Endodermal cell (in vitro differentiated cells): ENCODE measurements around the gene PLEKHG5. TPM values are rescaled to one million over a fixed set of nuclear protein-coding genes. Genes with fewer than 3 reads are reported as not detected.
A peak's percentile ranks its signal among the peaks of the same experiment; 100 is the strongest.

ENCODE experiments used
- DNase-seq: peaks from one replicate; pipeline ENCODE4 v3.0.0-alpha.2; 2017
- H3K27ac ChIP-seq: 2 replicates; pipeline ENCODE4 v1.5.1; 2013; ENCODE audit warnings: mild to moderate bottlenecking, low read depth, low read length, moderate library complexity
- H3K27me3 ChIP-seq: 2 replicates; pipeline ENCODE4 v1.6.1; 2013; ENCODE audit warnings: mild to moderate bottlenecking, low read length, moderate library complexity; ENCODE audit not compliant: insufficient read depth, control insufficient read depth, poor library complexity, severe bottlenecking
- H3K36me3 ChIP-seq: 2 replicates; pipeline ENCODE4 v1.7.0; 2013; ENCODE audit warnings: mild to moderate bottlenecking, low read length, moderate library complexity; ENCODE audit not compliant: control insufficient read depth, insufficient read depth
- H3K4me1 ChIP-seq: one replicate; pipeline ENCODE4 v1.7.0; 2013; ENCODE audit warnings: low read length; ENCODE audit not compliant: control insufficient read depth, insufficient read depth
- H3K4me3 ChIP-seq: 2 replicates; pipeline ENCODE4 v1.5.1; 2013; ENCODE audit warnings: mild to moderate bottlenecking, low read length, moderate library complexity
- H3K9ac ChIP-seq: 2 replicates; pipeline ENCODE4 v1.6.1; 2013; ENCODE audit warnings: mild to moderate bottlenecking, low read length, moderate library complexity; ENCODE audit not compliant: poor library complexity, severe bottlenecking; ENCODE audit errors: extremely low read depth
- H3K9me3 ChIP-seq: 2 replicates; pipeline ENCODE4 v1.6.1; 2013; ENCODE audit warnings: mild to moderate bottlenecking, low read length, moderate library complexity; ENCODE audit not compliant: control insufficient read depth
- H3K27ac Mint-ChIP-seq: 2 replicates; pipeline ENCODE4 v1.8.0; 2020; ENCODE audit warnings: mixed read lengths
- H3K27me3 Mint-ChIP-seq: 2 replicates; pipeline ENCODE4 v1.8.0; 2021; ENCODE audit warnings: mild to moderate bottlenecking, mixed read lengths; ENCODE audit not compliant: insufficient read depth
- H3K36me3 Mint-ChIP-seq: 2 replicates; pipeline ENCODE4 v1.8.0; 2020; ENCODE audit warnings: low read depth, mixed read lengths
- H3K4me1 Mint-ChIP-seq: 2 replicates; pipeline ENCODE4 v1.8.0; 2020; ENCODE audit warnings: mixed read lengths
- H3K4me3 Mint-ChIP-seq: 2 replicates; pipeline ENCODE4 v1.8.0; 2020; ENCODE audit warnings: mild to moderate bottlenecking, moderate library complexity, mixed read lengths
- H3K9me3 Mint-ChIP-seq: 2 replicates; pipeline ENCODE4 v1.8.0; 2020; ENCODE audit warnings: mild to moderate bottlenecking, mixed read lengths
- WGBS, 2 experiments: methylation state at CpG; one replicate each; pipeline versions ENCODE4 v1.1.5 to v1.1.7; 2013; ENCODE audit warnings: missing lambda C conversion rate in 2 of 2, mixed read lengths in 1 of 2; ENCODE audit not compliant: insufficient coverage in 1 of 2, insufficient read length in 1 of 2; 5-methylcytosine and 5-hydroxymethylcytosine counted together
- total RNA-seq, 2 donors: library from RNA; stranded (reverse); fragmentation: NEBNext Ultra II Directional in 1 of 2; extraction: Animal tissue kit (Norgen Biotek cat#: 25700) in 1 of 2; gene quantifications; 2 replicates in 1 of 2; 3 replicates in 1 of 2; pipeline ENCODE4 v1.2.1, GENCODE V29; 2021
- TF ChIP-seq, protein P1 (sequence below): fragments of 200-600 bp; sonication (generic); conservative IDR thresholded peaks from 2 replicates; pipeline ENCODE4 v1.5.0; 2021; ENCODE audit warnings: antibody characterized with exemption, mild to moderate bottlenecking

PLEKHG5 gene
- total RNA-seq, 2 donors from 2014 or later, result 32.6 to 38.8 TPM

DNA sequence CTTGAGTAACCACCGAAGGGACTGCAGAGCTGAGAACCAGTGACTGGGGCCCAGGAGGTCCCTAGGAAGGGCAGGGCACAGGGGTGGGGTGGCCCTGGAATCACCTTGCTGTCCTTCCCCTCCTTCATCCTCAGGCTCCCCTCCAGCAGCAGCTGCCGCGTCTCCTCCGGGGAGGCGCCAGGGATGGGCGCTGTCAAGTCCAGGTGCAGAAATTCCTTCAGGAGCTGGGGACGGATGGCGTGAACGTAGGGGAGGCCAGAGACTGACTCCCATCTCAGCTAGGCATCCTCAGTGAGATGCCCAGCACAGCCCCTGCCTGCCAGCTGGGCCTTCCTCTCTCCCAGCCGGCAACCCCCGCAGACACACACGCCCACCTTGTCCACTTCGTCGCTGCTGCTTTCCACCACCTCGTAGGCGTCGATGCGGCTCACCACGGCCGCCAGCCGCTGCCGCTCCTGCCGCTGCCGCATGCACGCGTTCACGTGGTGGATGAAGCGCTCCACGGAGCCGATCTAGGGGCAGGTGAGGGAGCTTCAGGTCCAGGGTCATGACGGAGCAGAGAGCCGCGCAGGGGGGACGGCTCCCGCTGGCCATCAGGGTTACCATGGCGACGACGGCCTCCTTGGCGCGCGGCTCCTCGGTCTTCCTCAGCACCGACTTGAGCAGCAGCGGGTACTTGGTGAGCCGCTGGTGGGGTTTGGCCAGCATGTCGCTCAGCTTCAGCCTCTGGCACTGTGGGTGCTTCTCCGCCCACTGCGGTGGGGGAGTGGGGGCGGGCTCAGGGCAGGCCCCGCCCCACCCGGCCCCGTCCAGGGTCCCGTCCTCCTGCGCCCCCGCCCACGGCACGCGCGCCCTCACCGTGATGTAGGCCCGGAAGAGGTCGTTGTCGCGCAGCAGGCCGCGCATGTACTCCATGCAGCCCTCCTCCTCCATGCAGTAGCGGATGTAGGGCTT, 21.1 kb downstream of the PLEKHG5 start:
- Mint-ChIP-seq H3K27me3 (peaks cover 10% of the 10 kb centered on the region), H3K4me3 (peak overlapping the region; percentile 38), H3K36me3 (peaks cover 49% of the 10 kb centered on the region), H3K27ac (no peak overlapping the region), H3K9me3 (no peaks in the 10 kb centered on the region), H3K4me1 (no peaks in the 10 kb centered on the region)
- Histone ChIP-seq H3K9me3 (no peaks in the 10 kb centered on the region), H3K4me3 (no peak overlapping the region), H3K4me1 (no peaks in the 10 kb centered on the region), H3K27ac (no peak overlapping the region), H3K27me3 (no peaks in the 10 kb centered on the region), H3K36me3 (peaks cover 27% of the 10 kb centered on the region), H3K9ac (no peak overlapping the region)
- TF ChIP-seq, protein P1, sequence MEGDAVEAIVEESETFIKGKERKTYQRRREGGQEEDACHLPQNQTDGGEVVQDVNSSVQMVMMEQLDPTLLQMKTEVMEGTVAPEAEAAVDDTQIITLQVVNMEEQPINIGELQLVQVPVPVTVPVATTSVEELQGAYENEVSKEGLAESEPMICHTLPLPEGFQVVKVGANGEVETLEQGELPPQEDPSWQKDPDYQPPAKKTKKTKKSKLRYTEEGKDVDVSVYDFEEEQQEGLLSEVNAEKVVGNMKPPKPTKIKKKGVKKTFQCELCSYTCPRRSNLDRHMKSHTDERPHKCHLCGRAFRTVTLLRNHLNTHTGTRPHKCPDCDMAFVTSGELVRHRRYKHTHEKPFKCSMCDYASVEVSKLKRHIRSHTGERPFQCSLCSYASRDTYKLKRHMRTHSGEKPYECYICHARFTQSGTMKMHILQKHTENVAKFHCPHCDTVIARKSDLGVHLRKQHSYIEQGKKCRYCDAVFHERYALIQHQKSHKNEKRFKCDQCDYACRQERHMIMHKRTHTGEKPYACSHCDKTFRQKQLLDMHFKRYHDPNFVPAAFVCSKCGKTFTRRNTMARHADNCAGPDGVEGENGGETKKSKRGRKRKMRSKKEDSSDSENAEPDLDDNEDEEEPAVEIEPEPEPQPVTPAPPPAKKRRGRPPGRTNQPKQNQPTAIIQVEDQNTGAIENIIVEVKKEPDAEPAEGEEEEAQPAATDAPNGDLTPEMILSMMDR, result no peak
- DNase-seq, result no peak
- 93 to 94% methylated on average over 46 to 67 of the region's 67 CpGs for WGBS, 2 experiments

DNA sequence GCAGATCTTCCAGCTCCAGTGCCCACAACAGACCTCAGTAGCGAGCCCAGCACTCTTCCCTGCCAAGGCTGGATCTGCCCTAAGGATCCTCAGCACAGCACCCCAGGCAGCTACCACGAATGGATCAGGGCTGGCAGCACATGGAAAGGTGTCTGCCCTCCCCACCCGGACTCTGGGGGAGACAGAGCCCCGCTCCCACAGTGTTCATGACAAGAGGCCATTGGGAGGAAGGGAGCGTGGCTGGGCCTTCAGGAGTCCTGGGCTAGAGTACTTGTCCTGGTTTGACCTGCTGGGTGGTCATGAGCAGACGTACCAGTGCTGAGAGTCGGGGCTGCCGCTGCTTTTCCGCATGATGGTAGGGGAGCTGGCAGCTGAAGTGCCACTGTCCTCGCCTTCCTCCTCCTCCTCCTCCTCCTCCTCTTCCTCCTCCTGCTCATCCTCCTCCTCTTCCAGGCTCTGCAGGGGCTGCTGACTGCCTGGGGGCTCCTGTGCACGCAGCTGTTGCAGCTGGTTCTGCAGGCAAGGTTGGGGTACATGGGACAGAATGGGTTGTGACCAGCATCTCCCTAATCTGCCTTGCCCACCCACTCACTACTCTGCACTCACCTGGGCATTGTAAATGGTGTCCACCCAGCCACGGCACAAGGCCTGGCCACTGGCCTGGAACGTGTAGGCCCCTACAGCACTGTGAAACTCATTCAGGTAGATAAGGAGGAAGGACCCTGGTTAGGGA, 22.6 kb downstream of the PLEKHG5 start:
- H3K9me3 Mint-ChIP-seq, result no peaks in the 10 kb centered on the region
- H3K9ac ChIP-seq, result no peak overlapping the region
- peaks cover 27% of the 10 kb centered on the region for H3K36me3 ChIP-seq
- no peak overlapping the region for H3K4me3 ChIP-seq
- TF ChIP-seq, protein P1, result no peak
- 92 to 98% methylated on average over 10 to 13 of the region's 13 CpGs for WGBS, 2 experiments
- H3K4me1 ChIP-seq, result no peaks in the 10 kb centered on the region
- no peaks in the 10 kb centered on the region for H3K27me3 ChIP-seq
- no peak overlapping the region for H3K4me3 Mint-ChIP-seq
- H3K27ac ChIP-seq, result no peak overlapping the region
- no peak overlapping the region for H3K27ac Mint-ChIP-seq
- peaks cover 2% of the 10 kb centered on the region for H3K4me1 Mint-ChIP-seq
- H3K9me3 ChIP-seq, result no peaks in the 10 kb centered on the region
- peaks cover 14% of the 10 kb centered on the region for H3K27me3 Mint-ChIP-seq
- DNase-seq, result no peak
- H3K36me3 Mint-ChIP-seq, result peaks cover 47% of the 10 kb centered on the region

DNA sequence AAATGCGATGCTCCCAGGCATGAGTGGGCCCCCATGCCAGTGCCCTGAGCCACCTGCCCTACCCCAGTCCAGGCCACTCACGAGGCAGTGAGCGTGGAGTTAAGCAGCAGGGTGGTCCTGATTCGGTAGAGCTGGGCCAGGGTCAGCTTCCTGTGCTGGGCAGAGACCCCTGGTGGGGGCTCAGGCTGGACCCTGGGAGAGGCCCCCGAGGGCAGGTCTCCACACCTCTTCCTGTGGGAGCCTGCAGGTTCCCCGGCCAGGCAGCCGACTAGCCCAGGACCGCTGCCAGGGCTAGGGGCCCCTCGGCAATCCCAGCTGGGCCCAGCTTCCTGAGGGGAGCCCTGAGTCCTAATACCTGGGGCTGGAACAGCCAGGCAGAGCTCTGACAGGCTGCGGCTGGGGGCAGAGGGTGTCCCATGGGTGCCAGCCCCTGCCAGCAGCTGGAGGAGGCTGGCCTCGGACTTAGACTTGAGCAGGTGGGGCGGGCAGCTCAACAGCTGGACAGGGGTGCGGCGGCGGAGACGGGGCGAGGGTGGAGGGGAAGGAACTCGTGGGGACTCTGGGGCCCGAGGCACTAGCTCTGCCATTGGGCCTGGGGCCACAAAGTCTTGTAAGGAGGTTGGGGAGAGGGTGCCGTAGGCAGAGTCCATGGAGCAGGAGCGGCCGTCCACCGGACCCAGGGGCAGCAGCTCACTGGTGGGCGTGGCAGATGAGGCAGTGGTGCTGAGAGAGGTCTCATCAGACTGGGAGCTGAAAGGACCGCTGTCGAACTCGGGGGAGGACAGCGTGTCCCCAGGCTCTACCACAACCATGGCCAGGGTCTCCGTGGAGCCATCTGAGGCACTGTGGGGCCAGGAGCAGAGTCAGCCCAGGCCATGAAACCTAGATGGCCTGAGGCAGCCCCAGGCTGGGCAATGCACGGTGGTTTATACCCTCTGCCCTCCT, 23.5 kb downstream of the PLEKHG5 start:
- no peaks in the 10 kb centered on the region for H3K4me1 ChIP-seq
- Mint-ChIP-seq H3K36me3 (peaks cover 47% of the 10 kb centered on the region), H3K27me3 (peaks cover 17% of the 10 kb centered on the region), H3K4me1 (peaks cover 2% of the 10 kb centered on the region), H3K27ac (no peak overlapping the region), H3K4me3 (no peak overlapping the region), H3K9me3 (no peaks in the 10 kb centered on the region)
- WGBS, 2 experiments, result 94 to 96% methylated on average over 24 to 30 of the region's 30 CpGs
- H3K9me3 ChIP-seq, result no peaks in the 10 kb centered on the region
- H3K36me3 ChIP-seq, result peaks cover 23% of the 10 kb centered on the region
- DNase-seq, result no peak
- TF ChIP-seq, protein P1, result no peak
- no peak overlapping the region for H3K4me3 ChIP-seq
- H3K27ac ChIP-seq, result no peak overlapping the region
- H3K9ac ChIP-seq, result no peak overlapping the region
- H3K27me3 ChIP-seq, result no peaks in the 10 kb centered on the region
